Measurements from ENCODE around the gene HOXA10.

The HOXA10 gene

DNA sequence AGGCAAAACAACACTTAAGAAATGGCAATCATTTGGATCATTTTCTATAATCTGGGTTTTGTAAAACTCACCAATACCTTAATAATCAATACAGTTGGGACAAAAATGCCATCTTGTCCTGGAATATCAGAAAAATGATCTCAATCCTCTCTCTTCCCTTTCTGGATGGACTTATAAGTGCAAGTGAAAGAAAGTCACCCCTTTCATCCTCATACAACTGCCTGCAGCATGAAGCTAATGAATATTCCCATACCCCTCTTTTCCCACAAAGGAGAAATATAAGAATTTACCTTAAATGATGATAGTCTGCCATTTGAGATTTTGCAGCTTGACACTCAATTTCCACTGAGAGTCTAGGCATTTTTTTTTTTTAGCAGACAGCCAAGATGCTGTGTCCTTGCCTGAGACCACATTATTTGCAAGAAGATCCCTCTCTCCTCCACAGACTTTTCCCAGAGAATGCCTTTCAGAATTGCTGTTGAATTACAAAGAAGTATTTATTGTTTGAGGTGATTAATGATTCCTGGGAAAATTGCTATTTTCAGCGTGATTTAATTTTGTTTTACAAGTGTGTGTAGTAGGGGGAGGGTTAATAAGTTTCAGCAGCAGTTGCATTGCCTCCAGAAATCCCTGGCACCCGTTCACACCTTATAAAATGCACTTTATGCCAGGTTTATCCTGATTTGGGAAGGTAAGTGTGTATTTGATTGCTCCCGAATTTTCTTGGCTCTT lies 47.4 kb downstream of the HOXA10 start:
- Histone ChIP-seq H3K27me3 (peaks cover 98% of the 10 kb centered on the region), H3K36me3 (no peaks in the 10 kb centered on the region), H3K4me1 (no peaks in the 10 kb centered on the region), H3K4me3 (ENCODE audit: low read depth, low read length) (no peak overlapping the region), H3K9me3 (no peaks in the 10 kb centered on the region)
- TF ChIP-seq, protein P1, sequence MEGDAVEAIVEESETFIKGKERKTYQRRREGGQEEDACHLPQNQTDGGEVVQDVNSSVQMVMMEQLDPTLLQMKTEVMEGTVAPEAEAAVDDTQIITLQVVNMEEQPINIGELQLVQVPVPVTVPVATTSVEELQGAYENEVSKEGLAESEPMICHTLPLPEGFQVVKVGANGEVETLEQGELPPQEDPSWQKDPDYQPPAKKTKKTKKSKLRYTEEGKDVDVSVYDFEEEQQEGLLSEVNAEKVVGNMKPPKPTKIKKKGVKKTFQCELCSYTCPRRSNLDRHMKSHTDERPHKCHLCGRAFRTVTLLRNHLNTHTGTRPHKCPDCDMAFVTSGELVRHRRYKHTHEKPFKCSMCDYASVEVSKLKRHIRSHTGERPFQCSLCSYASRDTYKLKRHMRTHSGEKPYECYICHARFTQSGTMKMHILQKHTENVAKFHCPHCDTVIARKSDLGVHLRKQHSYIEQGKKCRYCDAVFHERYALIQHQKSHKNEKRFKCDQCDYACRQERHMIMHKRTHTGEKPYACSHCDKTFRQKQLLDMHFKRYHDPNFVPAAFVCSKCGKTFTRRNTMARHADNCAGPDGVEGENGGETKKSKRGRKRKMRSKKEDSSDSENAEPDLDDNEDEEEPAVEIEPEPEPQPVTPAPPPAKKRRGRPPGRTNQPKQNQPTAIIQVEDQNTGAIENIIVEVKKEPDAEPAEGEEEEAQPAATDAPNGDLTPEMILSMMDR (IDR thresholded peaks at IDR 0.05; ENCODE audit: low read depth, low read length): no peak
- DNase-seq: no peak

DNA sequence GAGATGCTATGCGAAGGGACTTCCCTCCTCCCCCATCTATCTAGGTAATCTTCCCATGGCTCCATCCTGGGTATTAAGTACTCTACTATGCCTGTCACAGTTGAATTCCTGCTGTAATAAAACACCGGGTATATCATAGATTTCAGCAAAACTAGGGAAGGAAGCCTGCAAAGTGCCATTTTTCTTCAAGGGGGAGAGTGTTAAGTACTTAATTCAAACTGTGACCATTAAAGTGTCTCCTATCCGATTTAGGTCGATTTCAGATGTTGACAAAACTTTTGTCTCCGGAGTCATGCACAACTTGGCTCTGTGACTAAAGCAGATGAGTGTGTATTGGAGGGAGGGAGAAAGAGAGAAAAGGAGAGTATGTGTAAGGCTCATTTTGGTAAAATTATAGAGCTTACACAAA lies 48.1 kb downstream of the HOXA10 start:
- Histone ChIP-seq H3K4me3 (ENCODE audit: low read depth, low read length) (no peak overlapping the region), H3K9me3 (no peaks in the 10 kb centered on the region), H3K27me3 (peaks cover 98% of the 10 kb centered on the region), H3K36me3 (no peaks in the 10 kb centered on the region), H3K4me1 (no peaks in the 10 kb centered on the region)
- TF ChIP-seq, protein P1 (IDR thresholded peaks at IDR 0.05; ENCODE audit: low read depth, low read length): no peak
- DNase-seq: no peak

DNA sequence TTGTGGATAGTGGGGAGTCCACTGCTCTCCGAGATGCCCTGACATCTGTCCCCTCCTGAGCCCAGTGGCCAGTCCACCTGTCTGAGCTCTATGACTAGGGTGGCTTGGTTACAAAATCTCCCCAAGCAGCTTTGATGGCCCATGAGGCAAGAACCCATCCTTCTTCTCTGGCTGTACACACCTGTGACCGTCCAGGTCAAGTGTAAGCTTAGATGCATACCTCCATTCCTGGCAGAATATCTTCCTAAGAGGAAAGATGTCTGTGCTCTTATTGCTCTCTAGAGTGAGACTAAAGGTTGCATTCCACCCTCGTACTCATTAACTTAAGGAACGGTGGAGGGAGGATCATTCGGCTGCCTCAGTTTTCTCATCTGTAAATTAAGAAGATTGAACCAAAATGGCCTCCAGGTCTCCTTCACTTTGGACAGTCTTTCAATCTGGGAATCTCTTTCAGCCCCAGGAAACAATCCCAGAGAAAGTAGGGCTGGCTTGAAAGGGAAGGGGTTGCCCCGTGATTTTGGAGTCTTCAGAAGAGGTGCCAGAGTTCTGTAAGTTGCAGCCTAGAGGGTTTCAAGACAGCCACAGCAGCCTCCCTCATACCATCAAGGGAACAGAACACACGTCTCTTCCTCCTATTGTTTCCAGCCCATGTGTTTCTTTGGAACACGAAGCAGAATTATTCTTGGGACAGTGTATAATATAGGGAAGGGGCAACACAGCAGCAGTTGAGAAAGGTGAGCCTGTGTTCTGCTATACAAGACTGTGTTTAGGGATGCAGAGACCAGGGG lies 49.0 kb downstream of the HOXA10 start:
- no peaks in the 10 kb centered on the region for H3K36me3 ChIP-seq
- no peak overlapping the region for H3K4me3 ChIP-seq (ENCODE audit: low read depth, low read length)
- DNase-seq: no peak
- H3K9me3 ChIP-seq: no peaks in the 10 kb centered on the region
- peaks cover 100% of the 10 kb centered on the region for H3K27me3 ChIP-seq
- TF ChIP-seq, protein P1 (IDR thresholded peaks at IDR 0.05; ENCODE audit: low read depth, low read length): no peak
- no peaks in the 10 kb centered on the region for H3K4me1 ChIP-seq

DNA sequence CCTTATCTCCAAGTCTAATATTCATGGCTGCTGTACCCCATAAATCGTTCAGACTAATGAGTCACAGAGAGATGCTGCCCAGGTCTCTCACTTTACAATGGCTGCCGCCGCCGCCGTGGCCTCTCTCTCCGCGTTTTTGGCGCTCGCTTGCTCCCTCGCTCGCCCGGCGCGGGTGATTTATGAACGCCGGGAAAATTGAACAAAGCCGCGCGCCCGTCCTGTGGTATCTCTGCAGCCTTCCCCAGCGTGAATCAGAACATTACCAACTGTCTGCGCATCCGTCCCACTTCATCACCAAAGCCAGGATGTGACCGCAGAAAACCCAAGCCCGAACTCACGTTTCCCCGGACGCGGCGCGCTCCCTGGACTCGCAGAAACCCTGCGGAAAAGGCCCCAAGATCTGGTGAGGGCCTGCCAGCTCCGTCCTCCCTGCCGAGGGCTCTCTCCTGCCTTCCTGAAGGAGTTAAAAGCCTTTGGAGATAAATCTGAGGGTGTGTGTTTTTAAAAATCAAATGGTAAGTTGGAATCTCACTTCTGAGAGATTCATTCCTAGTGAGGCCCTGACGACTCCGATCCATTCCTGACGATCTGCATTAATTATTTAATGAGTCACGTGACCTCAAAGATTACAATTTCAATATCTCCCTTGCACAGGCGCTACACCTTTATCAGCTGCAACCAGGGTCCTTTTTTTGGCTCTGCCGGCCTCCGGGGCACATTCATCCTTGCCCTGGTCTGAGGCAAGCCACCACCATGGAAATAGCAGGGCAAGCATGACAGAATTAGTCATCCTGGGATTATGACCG lies 49.8 kb downstream of the HOXA10 start:
- TF ChIP-seq, protein P1 (IDR thresholded peaks at IDR 0.05; ENCODE audit: low read depth, low read length): no peak
- Histone ChIP-seq H3K27me3 (peaks cover 100% of the 10 kb centered on the region), H3K4me3 (ENCODE audit: low read depth, low read length) (no peak overlapping the region), H3K36me3 (no peaks in the 10 kb centered on the region), H3K9me3 (no peaks in the 10 kb centered on the region), H3K4me1 (no peaks in the 10 kb centered on the region)
- no peak for DNase-seq

DNA sequence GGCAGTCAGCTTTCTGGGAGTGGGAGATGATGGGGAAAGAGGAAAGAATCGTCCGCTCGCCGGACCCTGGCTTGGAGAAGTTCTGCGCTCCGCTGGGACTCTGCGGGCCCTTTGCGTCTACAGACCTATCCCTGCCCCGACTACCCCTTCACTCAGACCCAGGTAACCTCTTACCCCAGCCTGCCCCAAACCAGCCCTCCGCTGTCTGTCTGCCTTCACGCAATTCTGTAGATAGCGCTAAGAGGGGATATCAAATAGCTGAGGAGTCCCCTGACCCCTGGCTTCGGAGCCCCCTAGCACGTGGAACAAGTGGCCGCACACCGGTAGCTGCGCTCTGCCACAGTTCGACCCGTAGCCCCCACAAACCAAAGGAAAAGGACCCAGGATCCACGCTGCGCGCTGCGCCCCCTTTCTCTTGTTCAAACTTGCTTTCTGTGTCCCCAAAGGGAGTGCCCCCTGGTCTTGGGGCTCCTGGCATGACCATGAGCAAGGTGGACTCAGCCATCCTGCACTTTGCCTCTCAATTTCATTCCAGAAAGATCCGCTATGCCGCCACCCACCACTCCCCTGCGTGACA lies 50.6 kb downstream of the HOXA10 start:
- no peaks in the 10 kb centered on the region for H3K4me1 ChIP-seq

More for the DNA sequence above, 50.6 kb downstream of the HOXA10 start:
- no peak overlapping the region for H3K4me3 ChIP-seq (ENCODE audit: low read depth, low read length)
- H3K9me3 ChIP-seq: no peaks in the 10 kb centered on the region
- peaks cover 100% of the 10 kb centered on the region for H3K27me3 ChIP-seq
- H3K36me3 ChIP-seq: no peaks in the 10 kb centered on the region
- DNase-seq: no peak
- TF ChIP-seq, protein P1 (IDR thresholded peaks at IDR 0.05; ENCODE audit: low read depth, low read length): no peak
